Stimulated activated CD8-positive, alpha-beta memory T cell treated with anti-CD3 and anti-CD28 coated beads, Interleukin-4, amount 100 ng/mL, for 1 hour (primary cell): Measurements from ENCODE around the gene IFITM5.
"Not testable (repeated sequence)": the region's sequence is repeated elsewhere in the genome, so short reads cannot be mapped to it uniquely, and the experiment has no call there.

ENCODE experiments used
- DNase-seq, 2 donors: peaks; one replicate each; pipeline ENCODE4 v3.0.0-alpha.2; 2020; ENCODE audit warnings: low read depth in 2 of 2, low spot score in 1 of 2

The IFITM5 gene

GRCh38 chr11:269146-269890, 30.0 kb downstream of the IFITM5 start:
- no peak for DNase-seq

GRCh38 chr11:268716-269145, 30.6 kb downstream of the IFITM5 start:
- DNase-seq, result not testable (repeated sequence)

GRCh38 chr11:267491-267994, 31.8 kb downstream of the IFITM5 start:
- no peak for DNase-seq

- no peak for DNase-seq
These were observed 32.5 kb downstream of the IFITM5 start for GRCh38 chr11:266676-267439.

- no peak for DNase-seq
These were observed 37.7 kb downstream of the IFITM5 start for GRCh38 chr11:261624-262023.

GRCh38 chr11:259413-259812, 39.9 kb downstream of the IFITM5 start:
- no peak for DNase-seq

GRCh38 chr11:257766-258493, 41.4 kb downstream of the IFITM5 start:
- DNase-seq, result no peak

GRCh38 chr11:256952-257737, 42.2 kb downstream of the IFITM5 start:
- DNase-seq, result no peak

- no peak for DNase-seq
These were observed 43.5 kb downstream of the IFITM5 start for GRCh38 chr11:255816-256215.

- DNase-seq, result no peak
These were observed 44.1 kb downstream of the IFITM5 start for GRCh38 chr11:255176-255575.

- DNase-seq, result no peak
These were observed 45.4 kb downstream of the IFITM5 start for GRCh38 chr11:253886-254270.

GRCh38 chr11:253160-253885, 46.0 kb downstream of the IFITM5 start:
- no peak for DNase-seq

- DNase-seq, result no peak
These were observed 46.7 kb downstream of the IFITM5 start for GRCh38 chr11:252666-253065.

- DNase-seq, result no peak
These were observed 47.8 kb downstream of the IFITM5 start for GRCh38 chr11:251550-251949.

GRCh38 chr11:250740-251299, 48.5 kb downstream of the IFITM5 start:
- peak; percentile 68 to 72 for DNase-seq

- DNase-seq, result no peak
These were observed 49.1 kb downstream of the IFITM5 start for GRCh38 chr11:250274-250673.

- no peak for DNase-seq
These were observed 50.3 kb downstream of the IFITM5 start for GRCh38 chr11:249062-249461.
